Heart right ventricle (tissue), 16 donors: ENCODE data around the gene SPAG17. TPM values are rescaled to one million over a fixed set of nuclear protein-coding genes. Genes with fewer than 3 reads are reported as not detected.

Experiments
- ATAC-seq, 8 donors: fragments of 200-7000 bp; cut with Tn5 transposase; one replicate each; pipeline ENCODE4 v1.9.1; 2020; ENCODE audit warnings: mild to moderate bottlenecking in 8 of 8, moderate library complexity in 8 of 8, moderate number of reproducible peaks in 1 of 8
- DNase-seq, 2 donors: peaks; one replicate each; pipeline ENCODE4 v3.0.0-alpha.2; 2020
- H3K27ac ChIP-seq, 10 donors: fragments of 200-600 bp; sonication (generic) in 2 of 10; one replicate each; pipeline versions ENCODE4 v1.5.0 to v1.8.0; 2020 to 2022; ENCODE audit warnings: mild to moderate bottlenecking in 3 of 10
- H3K27me3 ChIP-seq, 7 donors: fragments of 200-600 bp; one replicate each; pipeline ENCODE4 v1.8.0; 2021 to 2022; ENCODE audit warnings: mild to moderate bottlenecking in 2 of 7
- H3K36me3 ChIP-seq, 9 donors: fragments of 200-600 bp; sonication (generic) in 1 of 9; one replicate each; pipeline versions ENCODE4 v1.5.0 to v1.8.0; 2020 to 2022; ENCODE audit warnings: mild to moderate bottlenecking in 2 of 9
- H3K4me1 ChIP-seq, 9 donors: fragments of 200-600 bp; sonication (generic) in 1 of 9; one replicate each; pipeline versions ENCODE4 v1.5.0 to v1.8.0; 2020 to 2022; ENCODE audit warnings: mild to moderate bottlenecking in 4 of 9
- H3K4me3 ChIP-seq, 10 donors: fragments of 200-600 bp; sonication (generic) in 2 of 10; one replicate each; pipeline versions ENCODE4 v1.5.0 to v1.8.0; 2020 to 2022; ENCODE audit warnings: mild to moderate bottlenecking in 7 of 10, moderate library complexity in 2 of 10
- H3K9me3 ChIP-seq, 11 donors: fragments of 200-600 bp in 10 of 11; sonication (generic) in 2 of 11; one replicate each; pipeline versions ENCODE4 v1.5.0 to v1.8.0; 2013 to 2022; ENCODE audit warnings: mild to moderate bottlenecking in 2 of 11, control low read depth in 1 of 11, moderate library complexity in 1 of 11
- CTCF ChIP-seq, 9 donors: fragments of 200-600 bp; sonication (generic) in 2 of 9; IDR thresholded peaks; one replicate each; pipeline versions ENCODE4 v1.5.0 to v1.8.0; 2021 to 2022; ENCODE audit warnings: antibody characterized with exemption in 9 of 9, mild to moderate bottlenecking in 5 of 9, moderate library complexity in 1 of 9
- WGBS, 2 donors: extraction: QIAGEN DNeasy Blood & Tissue Kit; methylation state at CpG; one replicate each; pipeline ENCODE4 v1.1.7; 2013; ENCODE audit warnings: inconsistent platforms in 1 of 2; 5-methylcytosine and 5-hydroxymethylcytosine counted together
- intact Hi-C, 10 donors: fragments of 100-400 bp; cut with DNase I; formaldehyde crosslinking; loops; one replicate each; pipeline versions ENCODE4 v1.11.1 to v1.14.2; 2022
- polyA plus RNA-seq, 2 donors: library from polyadenylated mRNA; stranded (reverse); fragments of 200-250 nt; gene quantifications; one replicate each; pipeline ENCODE4 v1.2.3, GENCODE V29; 2013
- total RNA-seq, 10 donors: library from RNA; stranded (reverse); fragmentation: NEBNext Ultra II Directional in 3 of 10; extraction: Animal tissue kit (Norgen Biotek cat#: 25700) in 3 of 10; gene quantifications; one replicate each; pipeline versions ENCODE4 v1.2.1 to v1.2.4, GENCODE V29; 2021 to 2023
- donor health status: Arrhythmogenic right ventricular cardiomyopathy.
- donor health status: ischemic (EF 13 %, LVEDD 7.1; RV severe dilation, severe dysfunction).
- donor health status: healthy with polysubstance abuse.
- donor health status: DM: no; HTN: yes; CAD: no.
- donor health status: DM: no; HTN: no; CAD: no.
- donor health status: ischemic (EF 25% LVEDD 6.9; RV normal size, moderate dysfunction).
- donor health status: ischemic (EF 25% LVEDD 5.7; RV mildly dilated, moderate dysfunction).
- donor health status: healthy.
- donor health status: DM: yes; HTN: yes; CAD: no.
- donor health status: Ischemic cardiomyopathy.
- donor health status: ischemic (EF 35%, LVEDD 5.7; RV mildly dilated, moderate dysfunction).
- donor health status: nonischemic (EF 11% LVEDD 7.7; RV severe dilation, severe dysfunction).
- donor health status: DM: yes; HTN: yes; CAD: no.
- donor health status: PGD.
- donor health status: ischemic (EF 29% LVEDD 5.4; RV normal size, mild dysfunction).
- donor health status: nonischemic (EF 23%, LVEDD 6.1; RV moderate dilation, normal function).

Gene SPAG17
- total and polyA plus RNA-seq, 12 donors, result 0.01 to 0.06 TPM; not detected in 10

- no peaks in the 10 kb centered on the region for H3K4me1 ChIP-seq
- DNase-seq, result no peak
- WGBS, 2 donors, result 63 to 67% methylated on average over 1 of the region's 1 CpG
- no peak overlapping the region for H3K27ac ChIP-seq
- no peak for TF ChIP-seq CTCF (IDR thresholded peaks at IDR 0.05)
- H3K4me3 ChIP-seq, result no peak overlapping the region
- no peaks in the 10 kb centered on the region for H3K27me3 ChIP-seq
- ATAC-seq, result no peak
- no peaks in the 10 kb centered on the region for H3K9me3 ChIP-seq
- H3K36me3 ChIP-seq, result no peaks in the 10 kb centered on the region
- intact Hi-C loops, result loop anchor here in 1 of 10 donors (5.0 kb wide), 1 partner anchor 860 kb away; no protein-coding TSS in a partner anchor
Measured at GRCh38 chr1:118147522-118147921, 37.5 kb downstream of the SPAG17 start.

DNA sequence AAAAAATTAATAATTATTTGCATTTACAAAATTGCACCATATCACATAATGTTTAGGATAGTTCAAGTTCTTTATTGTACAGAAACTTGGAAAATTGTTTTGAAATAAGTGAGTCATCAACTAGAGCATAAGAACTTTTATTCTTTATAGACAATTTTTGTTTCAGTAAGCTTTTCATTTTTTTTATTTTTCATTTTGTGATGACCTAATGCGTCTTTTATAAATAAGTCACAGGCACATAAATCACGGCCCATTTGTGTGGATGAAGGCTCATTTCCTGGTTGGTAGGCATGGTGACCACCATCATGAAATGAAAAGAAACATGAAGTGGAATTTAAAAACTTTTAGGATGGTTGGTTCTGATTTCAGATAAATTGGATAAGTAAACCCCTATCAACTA, 39.3 kb downstream of the SPAG17 start:
- H3K9me3 ChIP-seq, result no peaks in the 10 kb centered on the region
- DNase-seq (no peak), ATAC-seq (no peak)
- H3K4me1 ChIP-seq, result no peaks in the 10 kb centered on the region
- intact Hi-C loops, result loop anchor here in 1 of 10 donors (5.0 kb wide), 1 partner anchor 862 kb away; no protein-coding TSS in a partner anchor
- no peak for TF ChIP-seq CTCF (IDR thresholded peaks at IDR 0.05)
- H3K27ac ChIP-seq, result no peak overlapping the region
- H3K4me3 ChIP-seq, result no peak overlapping the region
- no peaks in the 10 kb centered on the region for H3K27me3 ChIP-seq
- no peaks in the 10 kb centered on the region for H3K36me3 ChIP-seq
- WGBS, 2 donors, result 90 to 95% methylated on average over 2 of the region's 2 CpGs

- Histone ChIP-seq H3K27me3 (no peaks in the 10 kb centered on the region), H3K27ac (no peak overlapping the region), H3K9me3 (no peaks in the 10 kb centered on the region), H3K4me1 (no peaks in the 10 kb centered on the region), H3K4me3 (no peak overlapping the region), H3K36me3 (no peaks in the 10 kb centered on the region)
- no peak for DNase-seq
- intact Hi-C loops, result loop anchor here in 1 of 10 donors (5.0 kb wide), 1 partner anchor 863 kb away; no protein-coding TSS in a partner anchor
- ATAC-seq, result no peak
- no peak for TF ChIP-seq CTCF (IDR thresholded peaks at IDR 0.05)
- WGBS, 2 donors, result 46 to 51% methylated on average over 7 of the region's 7 CpGs
Measured at GRCh38 chr1:118144684-118145083, 40.3 kb downstream of the SPAG17 start.

DNA sequence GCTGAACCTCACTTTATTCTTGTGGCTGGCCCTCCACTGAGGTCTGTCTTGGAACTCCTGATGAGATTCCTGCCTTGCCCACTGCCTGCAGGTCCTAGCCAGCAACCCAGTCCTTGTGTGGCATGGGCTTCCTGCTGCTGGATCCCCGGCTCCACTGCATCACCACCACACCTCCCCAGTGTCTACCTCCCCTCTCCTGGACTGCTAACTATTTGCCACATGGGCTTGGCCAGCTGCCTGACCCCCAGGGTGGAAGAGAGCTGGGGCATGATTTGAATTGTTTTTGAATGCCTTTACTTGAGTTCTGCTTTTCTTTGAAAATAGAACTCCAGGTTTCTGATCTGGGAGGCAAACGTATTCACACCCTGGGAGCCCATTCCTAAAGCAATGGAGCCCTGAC, 41.2 kb downstream of the SPAG17 start:
- intact Hi-C loops, result no loop called here
- Histone ChIP-seq H3K27ac (no peak overlapping the region), H3K36me3 (no peaks in the 10 kb centered on the region), H3K4me3 (no peak overlapping the region), H3K27me3 (no peaks in the 10 kb centered on the region), H3K4me1 (no peaks in the 10 kb centered on the region), H3K9me3 (no peaks in the 10 kb centered on the region)
- ATAC-seq (no peak), DNase-seq (no peak)
- no peak for TF ChIP-seq CTCF (IDR thresholded peaks at IDR 0.05)
- 76 to 87% methylated on average over 2 of the region's 2 CpGs for WGBS, 2 donors
